Thoracic aorta (tissue), 2 donors: ENCODE measurements around the gene DNM1. TPM values are rescaled to one million over a fixed set of nuclear protein-coding genes. Genes with fewer than 3 reads are reported as not detected.

ENCODE experiments used
- ATAC-seq: fragments of 150-250 bp; one replicate; pipeline ENCODE4 v1.8.0; 2017; ENCODE audit warnings: low read depth; ENCODE audit not compliant: insufficient number of reproducible peaks, low FRiP score
- DNase-seq: peaks from one replicate; pipeline ENCODE4 v3.0.0-alpha.2; 2020; ENCODE audit warnings: low spot score
- H3K27ac ChIP-seq, 2 donors: fragments of 200-600 bp; sonication (generic); 1 replicate in 1 of 2; 2 replicates in 1 of 2; pipeline ENCODE4 v1.5.1; 2016; ENCODE audit warnings: mild to moderate bottlenecking in 2 of 2, moderate library complexity in 2 of 2
- H3K27me3 ChIP-seq: fragments of 200-600 bp; sonication (generic); replicated peaks from 2 replicates; pipeline ENCODE4 v1.6.0; 2016; ENCODE audit warnings: mild to moderate bottlenecking; ENCODE audit not compliant: insufficient read depth
- H3K36me3 ChIP-seq: fragments of 200-600 bp; sonication (generic); one replicate; pipeline ENCODE4 v1.5.1; 2016
- H3K4me1 ChIP-seq, 2 donors: fragments of 200-600 bp; sonication (generic); 1 replicate in 1 of 2; 2 replicates in 1 of 2; pipeline versions ENCODE4 v1.5.1 to v1.6.0; 2016; ENCODE audit warnings: low read depth in 2 of 2, mild to moderate bottlenecking in 1 of 2; ENCODE audit not compliant: control insufficient read depth in 1 of 2
- H3K4me3 ChIP-seq: fragments of 200-600 bp; sonication (generic); 2 replicates; pipeline ENCODE4 v1.5.1; 2016; ENCODE audit warnings: mild to moderate bottlenecking
- H3K9me3 ChIP-seq: fragments of 200-600 bp; sonication (generic); 2 replicates; pipeline ENCODE4 v1.5.1; 2016
- CTCF ChIP-seq: fragments of 200-600 bp; sonication (generic); IDR thresholded peaks from one replicate; pipeline ENCODE4 v1.5.1; 2019; ENCODE audit warnings: antibody characterized with exemption
- total RNA-seq, 2 donors: library from RNA; depleted of rRNA; stranded (reverse); fragments of >200 nt; gene quantifications; one replicate each; pipeline versions ENCODE4 v1.1.0 to v1.2.3, GENCODE V29; 2016

Gene DNM1
- total RNA-seq, 2 donors from 2014 or later: 7.2 to 9.7 TPM

- Histone ChIP-seq H3K9me3 (no peaks in the 10 kb centered on the region), H3K36me3 (peaks cover 10% of the 10 kb centered on the region), H3K4me3 (peak overlapping the region; percentile 92), H3K27ac (peak overlapping the region; percentile 89 to 92), H3K27me3 (no peaks in the 10 kb centered on the region), H3K4me1 (peaks cover 11 to 14% of the 10 kb centered on the region in 2 donors)
- DNase-seq (no peak), ATAC-seq (no peak)
- TF ChIP-seq CTCF: no peak
Measured at GRCh38 chr9:128190516-128191405, 12.4 kb upstream of the DNM1 start.

- Histone ChIP-seq H3K36me3 (peaks cover 10% of the 10 kb centered on the region), H3K27me3 (no peaks in the 10 kb centered on the region), H3K4me1 (peaks cover 11 to 14% of the 10 kb centered on the region in 2 donors), H3K9me3 (no peaks in the 10 kb centered on the region), H3K27ac (peak within 1 kb of the TSS; percentile 89 to 92), H3K4me3 (peak within 1 kb of the TSS; percentile 92)
- TF ChIP-seq CTCF: peak; percentile 67
- DNase-seq: no peak
- ATAC-seq: peak; percentile 87
Measured at GRCh38 chr9:128191406-128192046, 11.7 kb upstream of the DNM1 start, which contains the start of gene CIZ1. Gene CIZ1 (minus strand): TSS chr9:128191572. CDS start chr9:128190857, 715 bp downstream.

- Histone ChIP-seq H3K36me3 (peaks cover 5% of the 10 kb centered on the region), H3K4me3 (peak overlapping the region; percentile 92), H3K9me3 (no peaks in the 10 kb centered on the region), H3K27ac (peak overlapping the region; percentile 89 to 92), H3K27me3 (no peaks in the 10 kb centered on the region), H3K4me1 (peaks cover 11 to 14% of the 10 kb centered on the region in 2 donors)
- TF ChIP-seq CTCF: peak; percentile 20
- ATAC-seq: peak; percentile 18
- DNase-seq: peak; percentile 66
Measured at GRCh38 chr9:128192601-128193371, 10.4 kb upstream of the DNM1 start.

- ATAC-seq: no peak
- Histone ChIP-seq H3K27ac (peak overlapping the region; percentile 89 to 92), H3K4me3 (peak overlapping the region; percentile 92), H3K36me3 (peaks cover 5% of the 10 kb centered on the region), H3K9me3 (no peaks in the 10 kb centered on the region), H3K27me3 (no peaks in the 10 kb centered on the region), H3K4me1 (peaks cover 11 to 14% of the 10 kb centered on the region in 2 donors)
- DNase-seq: no peak
- no peak for TF ChIP-seq CTCF
Measured at GRCh38 chr9:128193469-128194096, 9.6 kb upstream of the DNM1 start.
